HFF-Myc (cell line): ENCODE results near the gene HSPBAP1.
A peak's percentile ranks its signal among the peaks of the same experiment; 100 is the strongest.

ENCODE experiments used
- DNase-seq: peaks from one replicate; pipeline ENCODE4 v3.0.0-alpha.2; 2011; ENCODE audit warnings: low read depth; ENCODE audit errors: extremely low read depth
- H3K4me3 ChIP-seq: replicated peaks from 2 replicates; pipeline ENCODE4 v1.5.1; 2011; ENCODE audit warnings: low read depth, mild to moderate bottlenecking, control low read depth, low read length
- CTCF ChIP-seq: IDR thresholded peaks from 2 replicates; pipeline ENCODE4 v1.5.1; 2012; ENCODE audit warnings: mild to moderate bottlenecking, low read depth, low read length, control low read depth; ENCODE audit errors: missing control alignments

HSPBAP1 gene

GRCh38 chr3:122793568-122794416 is at the start of gene HSPBAP1:
Gene HSPBAP1, minus strand, starts transcription at chr3:122793831. Its CDS starts 151 bp downstream, at chr3:122793680.
- peak; percentile 93 for DNase-seq
- TF ChIP-seq CTCF, result no peak
- peak within 1 kb of the TSS; percentile 59 for H3K4me3 ChIP-seq

GRCh38 chr3:122835590-122835989 is 42.0 kb upstream of the HSPBAP1 start:
- no peak for TF ChIP-seq CTCF
- no peak for DNase-seq
- no peak overlapping the region for H3K4me3 ChIP-seq

GRCh38 chr3:122828281-122828680 is 34.6 kb upstream of the HSPBAP1 start:
- no peak overlapping the region for H3K4me3 ChIP-seq
- no peak for DNase-seq
- TF ChIP-seq CTCF, result no peak

- TF ChIP-seq CTCF, result no peak
- no peak for DNase-seq
- no peak overlapping the region for H3K4me3 ChIP-seq
Observed at GRCh38 chr3:122826278-122826677, 32.6 kb upstream of the HSPBAP1 start.

GRCh38 chr3:122825460-122825859 is 31.8 kb upstream of the HSPBAP1 start:
- TF ChIP-seq CTCF, result no peak
- DNase-seq, result no peak
- no peak overlapping the region for H3K4me3 ChIP-seq

- no peak overlapping the region for H3K4me3 ChIP-seq
- no peak for TF ChIP-seq CTCF
- peak; percentile 36 for DNase-seq
Observed at GRCh38 chr3:122824465-122825381, 31.1 kb upstream of the HSPBAP1 start.
